Head of caudate nucleus (tissue), 42 donors: Measurements from ENCODE around the gene ZNF799.
"Not testable (repeated sequence)": the region's sequence is repeated elsewhere in the genome, so short reads cannot be mapped to it uniquely, and the experiment has no call there.

Experiments
- DNase-seq, 42 donors: peaks; one replicate each; pipeline versions ENCODE4 v3.0.0 to v3.0.0-alpha.2; 2020 to 2021; ENCODE audit warnings: mixed read lengths in 7 of 42
- intact Hi-C: fragments of 100-400 bp; cut with DNase I; formaldehyde crosslinking; loops from one replicate; pipeline ENCODE4 v1.15.0; 2022

ZNF799 gene

DNA sequence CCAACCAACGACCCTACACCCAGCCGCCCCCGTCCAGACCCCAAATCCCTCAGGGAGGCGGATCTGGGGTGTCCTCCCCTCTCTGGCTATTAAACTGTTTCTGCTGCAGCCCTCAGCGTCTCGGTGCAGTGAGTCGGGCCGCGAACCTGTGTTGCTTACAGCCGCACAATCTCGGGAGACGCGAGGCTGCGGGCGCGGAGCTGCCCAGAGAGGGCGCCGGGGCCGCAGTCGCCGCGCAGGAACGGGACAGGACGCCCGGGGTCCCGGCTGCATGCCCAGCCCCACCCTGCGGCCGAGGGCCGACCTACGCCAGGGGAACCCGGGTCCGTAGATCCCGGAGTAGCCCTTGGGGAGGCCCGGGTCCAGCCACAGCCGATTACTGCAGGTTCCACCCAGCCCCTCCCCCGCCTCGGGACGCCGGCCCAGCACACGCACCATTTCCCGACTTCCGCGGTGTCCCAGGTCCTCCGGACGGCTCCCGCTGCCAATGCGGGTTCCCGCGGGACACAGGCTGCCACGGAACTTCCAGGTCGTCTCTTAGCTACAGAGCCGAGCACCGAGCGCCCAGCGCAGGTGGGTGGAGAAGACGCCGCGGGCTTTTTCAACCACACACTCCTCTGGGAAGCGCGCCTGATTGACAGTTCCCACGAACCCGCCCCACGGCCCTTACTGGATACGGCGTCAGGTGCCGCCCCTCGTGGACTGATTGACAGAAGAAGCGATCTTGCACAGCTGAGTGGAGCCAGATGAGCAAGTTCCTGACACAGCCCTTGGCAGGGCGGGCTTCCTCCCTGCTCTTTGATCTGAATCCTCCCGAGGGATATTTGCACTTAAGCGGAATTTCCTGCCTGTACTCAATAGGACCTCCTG lies at the start of gene ZNF799:
TSS of gene ZNF799 (minus strand) at position 639 of the 870 bp plus-strand sequence. CDS start at position 438, 201 bp downstream.
- intact Hi-C loops, result no loop called here
- DNase-seq, result peak; percentile 95 to 100 (median 99)

DNA sequence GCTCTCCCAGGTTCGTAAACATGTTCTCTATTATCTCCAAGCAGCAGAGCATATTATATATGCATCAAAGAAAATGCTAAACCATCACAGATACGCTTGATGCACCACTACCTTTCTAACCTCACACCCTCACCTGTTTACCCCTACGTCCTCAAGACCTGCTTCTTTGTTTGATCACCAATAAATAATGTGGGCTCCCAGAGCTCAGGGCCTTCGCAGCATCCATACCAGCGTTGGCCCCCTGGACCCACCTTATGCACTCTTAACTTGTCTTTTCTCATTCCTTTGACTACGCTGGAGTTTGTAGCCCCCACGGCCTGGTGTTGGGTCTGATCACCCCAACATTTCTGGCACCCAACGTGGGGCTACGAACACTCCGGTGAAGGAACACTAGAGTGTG lies 49.8 kb upstream of the ZNF799 start:
- DNase-seq, result no peak
- intact Hi-C loops, result no loop called here

DNA sequence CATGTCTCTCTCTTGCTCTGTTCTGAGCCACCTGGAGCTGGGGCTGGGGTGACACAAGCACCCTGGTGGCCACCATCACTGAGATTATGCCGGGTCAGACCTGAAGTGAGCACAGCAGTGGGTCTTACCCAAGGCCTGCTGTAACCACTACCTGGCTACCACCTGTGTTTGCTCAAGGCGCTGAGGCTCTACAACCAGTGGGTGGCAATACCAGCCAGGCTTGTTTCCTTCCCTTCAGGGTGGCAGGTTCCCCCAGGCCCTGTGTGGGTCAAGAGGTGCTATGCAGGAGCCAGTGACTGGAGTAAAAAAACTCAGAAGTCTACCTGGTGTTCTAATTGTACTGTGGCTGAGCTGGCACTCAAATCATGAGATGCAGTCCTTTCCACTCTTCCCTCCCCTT lies 47.7 kb upstream of the ZNF799 start:
- intact Hi-C loops, result no loop called here
- DNase-seq, result no peak

DNA sequence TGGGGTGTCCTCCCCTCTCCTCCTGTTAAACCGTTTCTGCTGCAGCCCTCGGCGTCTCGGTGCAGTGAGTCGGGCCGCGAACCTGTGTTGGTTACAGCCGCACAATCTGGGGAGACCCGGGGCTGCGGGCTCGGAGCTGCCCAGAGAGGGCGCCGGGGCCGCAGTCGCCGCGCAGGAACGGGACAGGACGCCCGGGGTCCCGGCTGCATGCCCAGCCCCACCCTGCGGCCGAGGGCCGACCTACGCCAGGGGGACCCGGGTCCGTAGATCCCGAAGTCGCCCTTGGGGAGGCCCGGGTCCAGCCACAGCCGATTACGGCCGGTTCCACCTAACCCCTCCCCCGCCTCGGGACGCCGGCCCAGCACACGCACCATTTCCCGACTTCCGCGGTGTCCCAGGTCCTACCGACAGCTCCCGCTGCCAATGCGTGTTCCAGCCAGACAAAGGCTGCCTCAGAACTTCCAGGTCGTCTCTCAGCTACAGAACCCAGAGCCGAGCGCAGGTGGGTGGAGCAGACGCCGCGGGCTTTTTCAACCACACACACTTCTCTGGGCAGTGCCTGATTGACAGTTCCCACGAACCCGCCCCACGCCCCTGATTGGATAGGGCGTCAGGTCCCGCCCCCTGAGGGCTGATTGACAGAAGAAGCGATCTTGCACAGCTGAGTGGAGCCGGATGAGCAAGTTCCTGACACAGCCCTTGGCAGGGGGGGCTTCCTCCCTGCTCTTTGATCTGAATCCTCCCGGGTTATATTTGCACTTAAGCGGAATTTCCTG lies 39.7 kb upstream of the ZNF799 start, which contains the start of gene ZNF443:
TSS of gene ZNF443 (minus strand) at position 481 of the 776 bp plus-strand sequence. CDS start at position 374, 107 bp downstream.
- intact Hi-C loops, result no loop called here

GRCh38 chr19:12439686-12440540 lies 38.8 kb upstream of the ZNF799 start:
- DNase-seq, result peak in 23 of 42 donors; percentile 2 to 44 (median 14)
- intact Hi-C loops, result not testable (repeated sequence)

More for the DNA sequence above, 39.7 kb upstream of the ZNF799 start, which contains the start of gene ZNF443:
- peak; percentile 97 to 100 (median 99) for DNase-seq

GRCh38 chr19:12430726-12431299 lies 29.7 kb upstream of the ZNF799 start:
- DNase-seq, intact Hi-C loops: not testable (repeated sequence)

- DNase-seq, result no peak
- intact Hi-C loops, result no loop called here
Observed at GRCh38 chr19:12425888-12426274, 24.8 kb upstream of the ZNF799 start.

DNA sequence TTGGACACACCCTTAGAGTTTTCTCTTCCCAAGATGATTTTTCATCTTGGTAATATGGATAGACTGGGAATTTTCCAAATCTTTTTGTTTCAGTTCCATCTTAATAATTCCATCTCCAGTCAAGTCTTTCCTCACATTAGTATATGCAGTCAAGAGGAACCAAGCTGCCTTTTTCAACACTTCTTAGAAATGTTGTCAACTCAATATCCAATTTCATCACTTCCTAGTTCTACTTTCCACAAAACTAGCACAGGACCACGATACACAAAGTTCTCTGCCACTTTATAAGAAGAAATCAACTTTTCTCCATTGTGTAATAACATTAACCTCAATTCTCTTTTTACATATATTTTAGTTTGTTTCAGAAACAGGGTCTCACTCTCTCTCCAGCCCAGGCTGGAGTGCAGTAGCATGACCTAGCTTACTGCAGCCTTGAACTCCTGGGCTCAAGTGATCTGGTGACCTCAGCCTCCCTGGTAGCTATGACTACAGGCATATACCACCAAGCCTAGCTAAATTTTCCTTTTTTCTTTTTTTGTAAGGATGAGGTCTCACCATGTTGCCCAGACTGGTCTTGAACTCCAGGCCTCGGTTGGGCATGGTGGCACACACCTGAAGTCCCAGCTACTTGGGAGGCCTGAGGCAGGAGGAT lies 24.3 kb upstream of the ZNF799 start:
- intact Hi-C loops, result no loop called here

GRCh38 chr19:12417273-12417672 lies 16.2 kb upstream of the ZNF799 start:
- intact Hi-C loops, DNase-seq: not testable (repeated sequence)

More for the DNA sequence above, 24.3 kb upstream of the ZNF799 start:
- no peak for DNase-seq

DNA sequence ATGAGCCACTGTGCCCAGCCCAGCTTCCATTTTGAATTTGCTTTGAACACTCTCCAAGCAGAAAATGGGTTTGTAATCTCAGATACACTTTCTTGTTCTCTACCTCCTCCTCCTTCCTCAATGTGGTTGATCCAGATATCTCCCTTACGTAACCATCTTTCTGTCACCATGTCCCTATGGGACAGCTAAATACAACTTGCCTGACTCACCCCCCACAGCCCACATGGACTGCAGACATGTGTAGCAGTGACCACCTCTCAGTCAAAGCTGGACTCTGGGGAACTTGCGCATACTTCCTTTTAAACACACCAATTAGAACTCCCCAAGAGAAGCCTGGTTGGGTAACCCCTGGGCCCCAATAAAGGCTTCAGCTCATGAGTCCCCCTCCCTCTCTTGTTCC lies 10.8 kb upstream of the ZNF799 start:
- intact Hi-C loops, result no loop called here
- DNase-seq, result no peak

- intact Hi-C loops, result not testable (repeated sequence)
- peak in 33 of 42 donors; percentile 1 to 49 (median 19) for DNase-seq
Observed at GRCh38 chr19:12399901-12400632, 1.0 kb downstream of the ZNF799 start.

GRCh38 chr19:12391148-12391547 lies 9.9 kb downstream of the ZNF799 start:
- intact Hi-C loops, DNase-seq: not testable (repeated sequence)

GRCh38 chr19:12386365-12386764 lies 14.7 kb downstream of the ZNF799 start:
- intact Hi-C loops, result not testable (repeated sequence)

GRCh38 chr19:12380444-12380737 lies 20.7 kb downstream of the ZNF799 start:
- no peak for DNase-seq
- intact Hi-C loops, result no loop called here

More at GRCh38 chr19:12386365-12386764, 14.7 kb downstream of the ZNF799 start:
- not testable (repeated sequence) for DNase-seq

DNA sequence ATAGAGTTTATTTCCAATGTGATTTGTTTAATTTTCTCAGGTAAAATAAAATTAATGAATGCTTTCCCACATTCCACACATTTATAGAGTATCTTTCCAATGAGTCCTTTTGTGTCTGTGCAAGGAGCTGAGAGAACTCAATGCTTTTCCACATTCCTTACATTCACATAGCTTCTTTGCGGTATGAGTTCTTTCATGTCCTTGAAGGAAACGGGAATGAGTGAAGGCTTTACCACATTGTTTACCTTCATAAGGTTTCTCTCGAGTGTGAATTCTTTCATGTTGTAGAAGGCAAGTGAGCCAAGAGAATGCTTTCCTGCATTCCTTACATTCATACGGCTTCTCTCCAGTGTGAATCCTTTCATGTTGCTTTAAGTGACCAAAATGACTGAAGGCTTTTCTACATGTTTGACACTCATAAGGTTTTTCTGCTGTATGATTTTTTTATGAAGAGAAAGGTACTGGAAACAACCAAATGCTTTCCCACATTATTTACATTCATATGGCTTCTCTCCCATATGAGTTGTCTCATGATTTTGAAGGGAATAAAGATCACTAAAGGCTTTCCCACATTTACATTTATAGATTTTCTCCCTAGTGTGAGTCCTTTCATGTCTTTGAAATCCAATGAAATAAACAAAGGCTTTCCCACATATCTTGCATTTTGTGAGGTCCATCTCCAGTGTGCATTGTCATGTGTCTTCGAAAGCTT lies 21.2 kb downstream of the ZNF799 start:
- no peak for DNase-seq
- intact Hi-C loops, result no loop called here

GRCh38 chr19:12374026-12374425 lies 27.0 kb downstream of the ZNF799 start:
- intact Hi-C loops, result no loop called here
- no peak for DNase-seq
